Measurements from ENCODE around the gene REXO5. TPM values are rescaled to one million over a fixed set of nuclear protein-coding genes. Genes with fewer than 3 reads are reported as not detected.

REXO5 gene
- total and polyA plus RNA-seq, 2 donors (not counting 1 experiment from before 2014, with no cell fraction given) = 0.42 to 1.3 TPM

DNA sequence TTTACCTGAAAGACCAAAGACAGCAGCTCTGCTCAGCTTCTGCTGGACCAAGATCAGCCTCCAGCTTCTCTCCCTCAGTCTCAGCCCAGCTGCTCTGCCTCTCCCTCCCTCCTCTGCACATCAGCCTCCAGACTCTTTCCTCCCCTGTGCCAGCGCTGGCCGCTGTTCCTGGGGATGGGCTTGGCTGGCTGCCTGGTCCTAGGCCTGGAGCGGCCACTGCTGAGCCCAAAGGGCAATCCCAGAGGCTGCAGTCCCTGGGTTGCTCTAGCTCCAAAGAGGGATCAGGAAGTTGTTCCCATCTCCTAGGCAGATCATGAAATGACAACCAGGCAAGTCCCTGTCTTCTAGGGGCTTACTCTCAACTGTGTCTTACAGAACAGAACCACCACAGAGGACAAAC is 62.6 kb downstream of the REXO5 start:
- Histone ChIP-seq H4K20me1 (ENCODE audit: control insufficient read depth, insufficient read depth, low read length, poor library complexity, severe bottlenecking) (peaks cover 28% of the 10 kb centered on the region), H3K27me3 (replicated peaks in 1 of 4; ENCODE audit: control extremely low read depth in 1 of 4, control insufficient read depth in 3 of 4, insufficient read depth in 4 of 4, low read length in 3 of 4) (no peaks in the 10 kb centered on the region), H3K9me3 (ENCODE audit: control extremely low read depth in 1 of 3, control insufficient read depth in 2 of 3, insufficient read depth in 1 of 3, low read length in 2 of 3) (no peaks in the 10 kb centered on the region), H3K36me3 (replicated peaks in 1 of 2; ENCODE audit: control extremely low read depth in 1 of 2, control insufficient read depth in 1 of 2, extremely low read depth in 1 of 2, insufficient read depth in 2 of 2, low read length in 1 of 2) (peaks cover 0 to 6% of the 10 kb centered on the region in 2 experiments), H3K27ac (ENCODE audit: low read length in 2 of 2) (no peak overlapping the region), H3K4me1 (ENCODE audit: control insufficient read depth in 2 of 2, insufficient read depth in 2 of 2, low read length in 2 of 2) (peaks cover 8 to 9% of the 10 kb centered on the region in 2 donors), H2AFZ (ENCODE audit: insufficient read depth, low read depth, low read length, poor library complexity, severe bottlenecking) (no peak overlapping the region), H3K79me2 (ENCODE audit: control insufficient read depth, insufficient read depth, low read length) (peaks cover 83% of the 10 kb centered on the region), H3K4me2 (replicated peaks; ENCODE audit: low read depth, low read length, poor library complexity, severe bottlenecking) (no peak overlapping the region), H3K9ac (ENCODE audit: low read length) (no peak overlapping the region), H3K4me3 (ENCODE audit: control extremely low read depth in 1 of 5, extremely low read depth in 1 of 5, insufficient read depth in 1 of 5, low read depth in 2 of 5, low read length in 4 of 5) (no peak overlapping the region)
- CTCF ChIA-PET = no interaction called here
- no peak overlapping the region for H3K4me3 Mint-ChIP-seq
- no peaks in the 10 kb centered on the region for H3K9me3 Mint-ChIP-seq (ENCODE audit: insufficient read depth)
- peaks cover 19% of the 10 kb centered on the region for H3K4me1 Mint-ChIP-seq
- WGBS (ENCODE audit: insufficient coverage) = 87% methylated on average over 3 of the region's 3 CpGs
- no peak overlapping the region for H3K27ac Mint-ChIP-seq
- POLR2A ChIA-PET = no interaction called here
- no peak for ATAC-seq (ENCODE audit: low read depth)
- H3K27me3 Mint-ChIP-seq = no peaks in the 10 kb centered on the region
- DNase-seq = no peak
- no peak for TF ChIP-seq EZH2 (IDR thresholded peaks at IDR 0.05; ENCODE audit: borderline replicate concordance, insufficient read depth, low read depth, low read length, poor library complexity, severe bottlenecking)
- TF ChIP-seq, protein P1, sequence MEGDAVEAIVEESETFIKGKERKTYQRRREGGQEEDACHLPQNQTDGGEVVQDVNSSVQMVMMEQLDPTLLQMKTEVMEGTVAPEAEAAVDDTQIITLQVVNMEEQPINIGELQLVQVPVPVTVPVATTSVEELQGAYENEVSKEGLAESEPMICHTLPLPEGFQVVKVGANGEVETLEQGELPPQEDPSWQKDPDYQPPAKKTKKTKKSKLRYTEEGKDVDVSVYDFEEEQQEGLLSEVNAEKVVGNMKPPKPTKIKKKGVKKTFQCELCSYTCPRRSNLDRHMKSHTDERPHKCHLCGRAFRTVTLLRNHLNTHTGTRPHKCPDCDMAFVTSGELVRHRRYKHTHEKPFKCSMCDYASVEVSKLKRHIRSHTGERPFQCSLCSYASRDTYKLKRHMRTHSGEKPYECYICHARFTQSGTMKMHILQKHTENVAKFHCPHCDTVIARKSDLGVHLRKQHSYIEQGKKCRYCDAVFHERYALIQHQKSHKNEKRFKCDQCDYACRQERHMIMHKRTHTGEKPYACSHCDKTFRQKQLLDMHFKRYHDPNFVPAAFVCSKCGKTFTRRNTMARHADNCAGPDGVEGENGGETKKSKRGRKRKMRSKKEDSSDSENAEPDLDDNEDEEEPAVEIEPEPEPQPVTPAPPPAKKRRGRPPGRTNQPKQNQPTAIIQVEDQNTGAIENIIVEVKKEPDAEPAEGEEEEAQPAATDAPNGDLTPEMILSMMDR (IDR thresholded peaks at IDR 0.05) = no peak
- intact Hi-C loops (cut with micrococcal nuclease) = no loop called here

DNA sequence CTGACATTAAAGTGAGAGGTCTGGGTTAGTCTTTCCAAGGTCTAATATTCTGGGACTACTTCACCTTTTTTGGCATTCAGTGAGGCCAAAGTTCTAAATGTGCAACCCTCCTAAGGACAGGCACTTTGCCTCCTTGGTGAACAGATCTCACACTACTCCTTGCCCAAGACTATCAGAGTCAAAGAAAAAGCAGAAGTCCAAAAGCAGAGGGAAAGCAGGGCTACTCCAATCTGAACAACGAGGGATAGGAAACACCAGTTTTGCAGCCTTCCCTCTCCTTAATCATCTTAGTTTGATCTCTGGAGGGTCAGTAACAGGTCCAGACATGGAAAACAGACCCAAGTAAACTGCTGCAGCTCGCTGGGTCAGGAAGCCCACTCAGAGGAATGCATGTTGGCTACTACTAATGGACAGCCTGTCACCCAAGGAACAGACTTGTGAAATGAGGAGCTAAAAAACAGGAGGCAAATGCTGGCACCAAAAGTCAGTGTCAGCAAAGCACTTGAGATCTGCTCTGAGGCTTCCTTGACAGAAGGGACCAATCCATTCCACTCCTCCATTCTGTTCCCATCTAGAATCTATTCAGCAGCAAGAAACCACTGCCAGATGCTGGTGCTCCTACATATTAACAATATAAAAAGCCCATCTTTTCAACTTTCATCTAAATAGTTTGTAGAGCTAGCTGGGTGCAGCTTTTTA is 63.9 kb downstream of the REXO5 start:
- no peak for ATAC-seq (ENCODE audit: low read depth)
- ChIA-PET POLR2A (no interaction called here), CTCF (interaction anchor here (0.6 to 1.9 kb wide), 2 partner anchors 22 to 30 kb away, joined by 3 to 4 read pairs; partner anchors contain the start of gene DCUN1D3)
- Mint-ChIP-seq H3K4me3 (no peak overlapping the region), H3K9me3 (ENCODE audit: insufficient read depth) (no peaks in the 10 kb centered on the region), H3K27ac (no peak overlapping the region), H3K27me3 (no peaks in the 10 kb centered on the region), H3K4me1 (peaks cover 23% of the 10 kb centered on the region)
- H2AFZ ChIP-seq (ENCODE audit: insufficient read depth, low read depth, low read length, poor library complexity, severe bottlenecking) = no peak overlapping the region
- no peak for DNase-seq
- no peaks in the 10 kb centered on the region for H3K9me3 ChIP-seq (ENCODE audit: control extremely low read depth in 1 of 3, control insufficient read depth in 2 of 3, insufficient read depth in 1 of 3, low read length in 2 of 3)
- H3K27ac ChIP-seq (ENCODE audit: low read length in 2 of 2) = no peak overlapping the region
- no peaks in the 10 kb centered on the region for H3K27me3 ChIP-seq (replicated peaks in 1 of 4; ENCODE audit: control extremely low read depth in 1 of 4, control insufficient read depth in 3 of 4, insufficient read depth in 4 of 4, low read length in 3 of 4)
- H3K9ac ChIP-seq (ENCODE audit: low read length) = no peak overlapping the region
- TF ChIP-seq EZH2 (IDR thresholded peaks at IDR 0.05; ENCODE audit: borderline replicate concordance, insufficient read depth, low read depth, low read length, poor library complexity, severe bottlenecking) = no peak
- TF ChIP-seq, protein P1 (IDR thresholded peaks at IDR 0.05) = no peak
- WGBS (ENCODE audit: insufficient coverage) = 67% methylated on average over 2 of the region's 2 CpGs
- H3K4me1 ChIP-seq (ENCODE audit: control insufficient read depth in 2 of 2, insufficient read depth in 2 of 2, low read length in 2 of 2) = peaks cover 21 to 22% of the 10 kb centered on the region in 2 donors
- H3K4me3 ChIP-seq (ENCODE audit: control extremely low read depth in 1 of 5, extremely low read depth in 1 of 5, insufficient read depth in 1 of 5, low read depth in 2 of 5, low read length in 4 of 5) = no peak overlapping the region
- peaks cover 28% of the 10 kb centered on the region for H4K20me1 ChIP-seq (ENCODE audit: control insufficient read depth, insufficient read depth, low read length, poor library complexity, severe bottlenecking)
- H3K36me3 ChIP-seq (replicated peaks in 1 of 2; ENCODE audit: control extremely low read depth in 1 of 2, control insufficient read depth in 1 of 2, extremely low read depth in 1 of 2, insufficient read depth in 2 of 2, low read length in 1 of 2) = peaks cover 0 to 6% of the 10 kb centered on the region in 2 experiments
- peaks cover 75% of the 10 kb centered on the region for H3K79me2 ChIP-seq (ENCODE audit: control insufficient read depth, insufficient read depth, low read length)
- intact Hi-C loops (cut with micrococcal nuclease) = no loop called here
- H3K4me2 ChIP-seq (replicated peaks; ENCODE audit: low read depth, low read length, poor library complexity, severe bottlenecking) = no peak overlapping the region

Measured in B cell (primary cell).